T-helper 2 cell (primary cell): Measurements from ENCODE around the gene TOP3B.
"Not testable (repeated sequence)": the region's sequence is repeated elsewhere in the genome, so short reads cannot be mapped to it uniquely, and the experiment has no call there.

Experiments used
- DNase-seq, 5 experiments: peaks; one replicate each; pipeline versions ENCODE4 v3.0.0 to v3.0.0-alpha.2; 2012 to 2022

TOP3B gene

DNA sequence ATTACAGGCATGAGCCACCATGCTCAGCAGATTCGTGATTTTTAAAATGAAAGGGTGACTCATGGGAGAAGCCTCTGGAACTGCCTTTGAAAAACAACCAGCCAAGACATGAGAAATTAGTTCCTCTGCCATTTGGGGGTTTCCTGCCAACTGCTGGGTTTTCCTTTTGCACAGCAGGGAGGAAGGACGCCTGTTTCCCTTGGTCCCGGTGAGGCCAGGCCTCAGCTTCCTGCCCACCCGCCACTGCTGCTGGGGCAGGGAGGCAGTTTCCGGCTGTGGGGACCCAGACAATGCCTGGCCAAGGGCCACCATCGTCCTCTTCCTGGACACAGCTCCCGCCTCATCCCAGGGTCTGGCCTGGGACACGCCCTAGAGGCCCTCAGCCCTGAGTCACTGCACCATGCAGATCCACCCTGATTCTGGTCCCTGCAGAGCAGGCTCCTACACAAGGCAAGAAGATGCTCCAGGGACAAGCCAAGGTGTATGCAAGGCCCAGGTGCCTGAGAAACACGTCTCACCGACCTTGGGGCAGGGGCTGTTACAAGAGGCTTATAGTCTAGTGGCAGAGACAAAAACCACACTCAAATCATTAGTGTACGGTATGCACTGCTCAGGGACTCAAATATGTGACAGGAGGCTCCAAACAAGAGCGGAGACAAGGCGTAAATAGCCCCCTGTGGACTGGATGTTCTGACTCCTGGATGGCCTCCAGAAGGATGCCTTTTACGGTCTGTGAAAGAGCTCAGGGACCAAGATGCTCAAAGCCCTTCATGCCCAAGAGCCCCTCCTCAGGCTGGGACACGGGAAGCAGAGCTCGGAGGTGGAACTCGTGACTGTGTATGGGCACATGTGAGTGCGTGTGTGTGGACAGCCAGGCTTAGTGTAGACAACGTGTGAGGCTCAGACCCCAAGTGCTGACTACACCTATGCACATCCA, 39.9 kb downstream of the TOP3B start:
- peak in 1 of 5 experiments; percentile 11 for DNase-seq

DNA sequence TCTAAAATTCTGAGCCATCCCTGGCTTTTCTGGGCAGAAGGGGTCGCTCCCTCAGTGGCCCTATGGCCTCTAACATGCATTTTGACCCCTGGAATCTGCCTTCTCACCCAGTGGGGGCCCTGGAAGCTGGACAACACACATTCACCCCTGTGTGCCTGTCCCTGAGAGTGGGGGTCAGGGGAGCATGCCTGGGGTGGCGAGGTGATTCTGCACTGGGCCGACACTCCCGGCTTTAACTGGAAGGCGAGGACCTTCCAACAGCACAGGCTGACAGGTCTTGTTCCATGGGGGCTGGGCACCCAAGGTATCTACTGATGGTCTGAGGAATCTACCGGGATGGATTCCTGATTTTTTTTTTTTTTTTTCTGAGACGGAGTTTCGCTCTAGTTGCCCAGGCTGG, 40.7 kb downstream of the TOP3B start:
- DNase-seq, result no peak

DNA sequence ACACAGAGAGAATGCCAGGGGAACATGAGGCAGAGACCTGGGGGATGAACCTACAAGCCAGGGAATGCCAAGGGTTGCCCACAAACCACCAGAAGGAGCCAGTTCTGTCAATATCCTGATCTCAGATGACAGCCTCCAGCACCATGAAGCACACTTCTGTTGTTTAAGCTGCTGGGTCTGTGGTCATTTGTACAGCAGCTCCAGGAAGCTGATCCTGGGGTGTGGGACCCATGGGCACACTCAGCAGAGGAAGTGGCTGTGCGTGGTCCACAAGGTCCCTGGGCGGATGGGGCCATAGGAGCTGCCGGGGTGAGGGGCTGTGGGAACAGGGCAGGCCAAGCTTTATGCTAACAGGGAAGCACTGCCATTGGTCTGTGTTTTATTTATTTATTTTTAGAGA, 42.1 kb downstream of the TOP3B start:
- DNase-seq, result no peak

DNA sequence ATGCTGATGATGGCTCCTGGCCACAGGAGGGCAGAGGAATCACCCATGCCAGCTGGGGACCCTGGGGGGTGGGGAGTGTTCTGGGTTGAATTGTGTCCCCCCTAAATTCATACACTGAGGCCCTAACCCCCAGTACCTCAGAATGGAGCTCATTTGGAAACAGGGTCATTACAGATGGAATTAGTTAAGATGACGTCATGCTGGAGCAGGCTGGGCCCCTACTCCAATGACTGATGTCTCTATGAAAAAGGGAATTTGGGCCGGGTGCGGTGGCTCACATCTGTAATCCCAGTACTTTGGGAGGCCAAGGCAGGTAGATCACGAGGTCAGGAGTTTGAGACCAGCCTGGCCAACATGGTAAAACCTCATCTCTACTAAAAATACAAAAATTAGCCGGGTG, 42.7 kb downstream of the TOP3B start:
- DNase-seq, result not testable (repeated sequence)

DNA sequence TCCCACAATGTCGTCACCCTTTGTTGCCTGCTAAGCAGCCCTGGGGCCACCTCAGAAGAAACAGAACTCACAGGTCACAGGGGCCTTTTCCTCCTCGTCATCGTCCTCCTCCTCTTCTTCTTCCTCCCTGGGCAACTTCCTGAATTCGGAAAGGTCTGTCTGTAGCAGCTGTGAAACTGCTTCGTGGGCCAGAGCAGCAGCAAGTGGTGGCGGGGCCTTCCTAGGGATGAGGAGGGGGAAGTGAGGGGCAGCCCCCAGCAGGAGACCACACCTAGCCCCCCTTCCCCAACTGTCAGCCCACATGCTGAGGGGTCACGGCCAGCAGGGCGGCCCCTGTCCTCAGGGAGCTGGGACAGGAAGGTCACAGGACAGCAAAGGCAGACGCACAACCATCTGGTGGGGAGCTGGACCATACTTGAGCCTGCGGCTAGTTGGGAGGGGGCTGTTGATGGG, 43.1 kb downstream of the TOP3B start:
- DNase-seq, result no peak

DNA sequence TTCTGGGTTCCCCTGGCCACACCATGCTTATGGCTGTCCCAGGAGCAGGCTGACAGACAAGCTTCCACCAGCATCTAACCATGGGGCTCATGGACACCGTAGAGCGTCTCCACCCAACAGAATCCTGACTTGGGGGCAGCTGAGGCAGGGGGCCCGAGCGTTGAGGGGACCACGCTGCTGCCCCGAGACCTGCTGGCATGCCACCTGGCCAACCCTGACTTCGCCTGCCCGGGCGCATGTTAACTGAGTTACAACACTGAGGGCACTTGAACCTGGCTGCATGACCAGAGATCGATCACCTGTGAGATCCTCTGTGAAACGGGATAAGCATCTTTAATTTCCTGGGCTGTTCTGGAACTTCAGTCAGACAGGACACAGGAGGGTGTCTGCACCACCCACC, 43.7 kb downstream of the TOP3B start:
- no peak for DNase-seq

DNA sequence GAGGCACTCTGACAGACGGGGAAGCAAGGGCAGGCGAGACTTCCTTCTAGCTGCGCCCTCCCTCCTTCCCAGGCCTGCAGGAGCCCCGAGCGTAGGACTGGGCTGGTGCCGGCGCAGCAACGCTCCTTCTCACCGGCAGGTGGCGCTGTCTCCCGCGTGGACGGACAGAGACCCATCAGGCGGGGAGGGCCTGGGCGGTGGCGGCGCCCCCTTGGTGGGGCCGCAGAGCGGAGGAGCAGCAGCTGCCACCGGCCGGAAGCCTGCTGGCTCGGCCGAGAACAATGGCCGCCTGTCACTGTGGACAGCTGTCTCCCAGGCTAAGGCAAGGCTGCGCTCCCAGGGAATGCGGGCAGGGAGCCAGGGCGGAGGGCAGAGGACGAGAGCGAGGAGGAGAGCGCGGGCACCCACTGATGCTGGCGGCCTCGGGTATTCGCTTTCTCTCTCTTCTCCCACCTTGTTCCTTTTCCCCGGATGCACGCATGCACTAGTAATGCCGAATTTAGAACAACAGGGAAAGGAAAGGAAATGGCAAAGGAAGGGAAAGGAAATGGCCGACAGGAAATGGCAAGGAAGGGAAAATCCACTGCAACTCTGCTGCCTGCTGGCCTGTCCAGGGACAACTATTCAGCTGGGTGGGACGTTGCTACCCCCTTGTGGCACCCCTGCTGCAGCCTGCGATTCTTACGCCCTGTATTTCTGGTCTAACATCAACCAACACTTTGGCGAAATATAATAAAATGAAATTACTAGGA, 44.3 kb downstream of the TOP3B start:
- peak; percentile 78 to 89 (median 83) for DNase-seq

DNA sequence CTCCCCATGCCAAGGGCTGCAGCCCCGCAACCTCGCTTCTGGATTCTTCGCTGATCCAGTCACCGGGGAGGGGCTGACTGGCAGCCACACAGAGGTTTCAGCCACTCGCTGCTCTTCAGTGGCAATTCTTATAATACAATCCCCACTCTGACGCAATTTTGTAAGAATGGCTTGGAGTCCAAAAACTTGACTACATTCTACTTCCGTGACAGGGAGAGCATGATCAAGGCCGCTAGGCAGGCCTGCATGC, 44.8 kb downstream of the TOP3B start:
- DNase-seq, result no peak

DNA sequence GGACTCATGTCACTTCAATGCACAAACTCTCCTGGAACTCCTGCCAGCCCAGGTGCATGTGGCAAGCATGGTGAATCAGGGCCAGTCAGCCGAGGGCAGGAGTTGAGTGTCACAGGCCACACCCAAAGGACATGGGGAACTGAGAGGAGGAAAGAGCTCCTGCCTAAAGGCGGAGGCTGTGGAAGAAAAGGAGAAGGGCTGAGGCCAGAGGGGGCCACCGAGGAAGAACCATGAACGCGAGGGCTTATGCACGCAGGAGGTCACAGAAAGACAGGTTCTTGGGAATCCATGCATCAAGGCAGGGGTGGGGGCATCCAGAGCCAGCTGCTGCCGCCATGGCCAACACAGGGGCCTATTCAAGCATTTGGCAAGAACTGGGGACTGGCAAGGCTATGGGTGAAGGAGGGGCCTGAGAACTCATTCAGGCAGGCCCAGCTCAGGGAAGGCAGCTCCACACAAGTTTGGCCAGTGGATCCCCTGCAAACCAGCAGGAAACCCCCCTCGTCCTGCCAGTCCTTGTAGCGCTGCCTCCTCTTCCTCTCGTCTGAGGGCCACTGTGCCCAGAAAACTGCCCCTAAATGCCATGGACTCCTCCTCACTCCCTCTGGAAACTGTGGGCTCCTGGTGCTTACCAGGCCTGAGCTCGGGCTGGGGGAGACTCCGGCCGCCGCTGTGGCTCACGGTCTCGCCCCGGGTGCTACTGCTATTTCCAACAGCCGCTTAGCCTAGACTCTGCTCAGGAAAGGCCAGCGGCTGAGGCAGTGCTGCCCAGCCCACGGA, 45.4 kb downstream of the TOP3B start:
- DNase-seq, result no peak

DNA sequence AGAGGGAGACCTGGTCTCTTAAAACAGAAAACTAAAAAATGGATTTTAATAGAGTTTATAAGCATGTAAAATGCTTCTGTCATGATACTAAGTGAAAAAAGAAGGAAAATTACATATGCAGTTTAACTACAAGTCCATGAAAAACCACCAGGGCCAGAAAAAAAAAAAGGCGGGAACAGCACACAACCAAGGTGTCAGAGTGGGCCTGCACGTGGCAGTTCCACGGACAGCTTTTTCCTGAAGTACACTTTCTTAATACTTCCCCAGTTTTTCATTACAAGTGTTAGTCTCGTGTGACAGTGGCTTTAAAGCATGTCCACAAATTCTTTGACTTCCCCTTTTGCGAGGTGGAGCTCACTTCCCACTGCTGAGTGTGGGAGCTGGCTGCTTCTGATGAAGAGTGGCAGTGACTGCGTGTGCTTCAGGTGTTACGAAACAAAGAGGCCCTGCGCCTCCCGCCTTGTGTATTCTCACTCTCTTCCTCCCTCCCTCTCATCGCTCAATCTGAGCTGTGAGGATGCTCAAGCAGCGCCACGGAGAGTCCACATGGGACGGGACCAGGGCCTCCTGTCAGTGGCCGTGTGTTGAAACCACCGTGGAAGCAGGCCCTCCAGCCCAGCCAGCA, 46.3 kb downstream of the TOP3B start:
- no peak for DNase-seq

DNA sequence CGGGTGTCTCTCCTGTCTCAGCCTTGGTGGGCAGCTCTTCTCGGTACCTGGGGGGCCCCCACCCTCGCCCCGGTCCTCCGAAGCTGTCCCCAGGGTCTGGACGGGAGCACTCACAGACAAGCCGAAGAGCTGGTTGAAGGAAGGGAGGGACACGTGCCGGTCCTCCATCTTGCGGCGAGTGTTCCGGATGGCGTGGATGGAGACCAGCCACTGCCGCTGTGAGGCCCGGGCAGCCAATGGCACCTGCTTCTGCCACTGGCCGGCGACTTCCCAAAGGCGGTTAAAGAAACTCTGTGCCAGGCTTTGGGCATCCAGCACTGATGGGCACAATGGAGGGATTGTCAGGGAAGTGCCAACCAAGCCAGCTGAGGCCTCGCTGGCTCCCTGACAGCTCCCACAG, 48.7 kb downstream of the TOP3B start:
- DNase-seq, result no peak

DNA sequence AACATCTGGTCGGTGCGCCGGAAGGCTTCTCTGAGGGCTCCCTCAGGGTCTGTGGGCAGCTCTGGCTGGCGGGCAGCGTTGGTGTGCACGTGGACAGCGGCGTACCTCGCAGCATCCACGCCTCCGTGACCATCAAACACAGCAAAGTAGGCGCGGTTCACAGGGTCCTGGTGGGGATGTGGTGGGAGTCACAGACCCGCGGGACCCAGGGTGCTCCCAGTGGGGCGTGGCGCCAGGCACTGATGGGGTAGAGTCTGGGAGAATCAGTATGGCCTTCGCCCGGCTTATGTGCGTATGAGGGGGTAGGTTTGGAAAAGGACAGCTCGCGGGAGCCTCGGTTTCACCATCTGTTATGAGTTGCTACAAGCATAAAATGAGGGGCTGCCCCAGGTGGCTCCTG, 49.2 kb downstream of the TOP3B start:
- DNase-seq, result no peak

DNA sequence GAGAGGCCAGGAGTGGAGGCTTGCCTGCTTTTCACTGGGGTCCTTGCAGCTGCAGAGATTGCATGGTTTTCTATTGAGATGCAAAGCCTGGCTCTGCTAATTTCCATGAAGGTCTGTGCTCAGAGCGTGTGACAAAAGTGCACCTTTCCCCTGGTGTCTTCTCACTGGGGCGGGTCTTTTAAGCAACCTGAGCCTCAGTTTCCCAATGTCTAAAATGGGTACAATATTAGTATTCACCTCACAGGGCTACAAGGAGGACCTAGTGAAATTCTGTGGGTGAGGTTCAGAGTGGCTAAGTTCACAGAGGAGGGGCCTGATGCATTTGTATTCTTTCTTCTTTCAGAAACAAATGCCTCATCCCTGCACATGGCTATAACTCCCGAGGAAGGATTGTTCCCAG, 50.2 kb downstream of the TOP3B start:
- DNase-seq, result no peak

DNA sequence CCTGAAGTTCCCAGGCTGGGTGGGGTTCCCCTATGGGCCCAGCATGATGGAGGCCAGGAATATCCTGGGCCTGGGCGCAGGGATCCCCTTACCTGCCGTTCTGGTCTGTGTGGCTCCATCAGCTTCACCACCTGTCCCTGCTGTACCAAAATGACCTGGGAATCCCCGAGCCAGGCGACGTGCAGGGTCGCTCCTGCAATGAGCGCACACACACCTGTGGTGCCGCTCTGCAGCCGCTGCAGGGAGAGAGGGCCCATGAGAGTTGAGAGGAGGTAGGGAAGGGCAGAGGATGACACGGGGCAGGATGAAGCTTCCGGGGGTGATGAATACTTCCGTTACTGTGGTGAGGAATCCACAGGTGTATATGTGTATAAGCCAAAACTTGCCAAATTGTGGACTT, 51.5 kb downstream of the TOP3B start:
- no peak for DNase-seq

DNA sequence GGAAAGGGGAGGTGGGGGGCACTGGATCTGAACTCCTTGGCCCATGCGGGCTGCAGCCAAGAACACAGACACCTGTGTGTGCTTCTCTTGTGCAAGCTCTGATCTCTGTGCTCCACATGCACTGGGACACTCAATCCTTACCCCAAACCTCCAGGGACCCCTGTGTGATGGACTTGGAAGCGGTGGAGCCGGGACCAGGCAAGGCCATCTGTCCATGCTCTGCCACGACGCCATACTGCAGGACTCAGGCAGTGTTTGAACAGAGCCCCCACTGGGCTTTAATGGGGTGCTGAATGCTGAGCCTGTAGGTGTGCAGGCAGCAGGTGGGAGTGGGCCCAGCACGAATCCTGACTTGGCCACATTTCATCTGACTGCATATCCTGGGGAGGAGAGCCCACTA, 53.3 kb downstream of the TOP3B start:
- DNase-seq, result no peak

DNA sequence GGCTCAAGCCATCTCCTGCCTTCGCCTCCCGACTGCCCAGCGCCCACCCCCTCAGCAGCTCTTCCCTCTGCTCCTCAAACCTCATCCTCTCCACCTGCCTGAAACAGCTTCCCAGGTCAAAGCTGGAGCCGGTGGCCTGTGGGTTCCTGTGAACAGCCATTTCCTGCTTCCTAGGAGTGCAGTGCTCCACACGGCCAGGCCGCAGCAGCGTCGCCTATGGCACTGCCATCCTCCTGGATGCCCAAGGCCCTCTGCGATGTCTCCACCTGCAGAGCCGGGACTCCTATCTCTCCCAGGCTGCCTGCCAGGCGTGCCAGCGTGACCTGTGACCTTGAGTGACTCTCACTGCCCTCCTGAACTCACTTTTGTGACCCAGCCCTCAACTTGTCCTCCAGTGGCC, 54.5 kb downstream of the TOP3B start:
- no peak for DNase-seq

DNA sequence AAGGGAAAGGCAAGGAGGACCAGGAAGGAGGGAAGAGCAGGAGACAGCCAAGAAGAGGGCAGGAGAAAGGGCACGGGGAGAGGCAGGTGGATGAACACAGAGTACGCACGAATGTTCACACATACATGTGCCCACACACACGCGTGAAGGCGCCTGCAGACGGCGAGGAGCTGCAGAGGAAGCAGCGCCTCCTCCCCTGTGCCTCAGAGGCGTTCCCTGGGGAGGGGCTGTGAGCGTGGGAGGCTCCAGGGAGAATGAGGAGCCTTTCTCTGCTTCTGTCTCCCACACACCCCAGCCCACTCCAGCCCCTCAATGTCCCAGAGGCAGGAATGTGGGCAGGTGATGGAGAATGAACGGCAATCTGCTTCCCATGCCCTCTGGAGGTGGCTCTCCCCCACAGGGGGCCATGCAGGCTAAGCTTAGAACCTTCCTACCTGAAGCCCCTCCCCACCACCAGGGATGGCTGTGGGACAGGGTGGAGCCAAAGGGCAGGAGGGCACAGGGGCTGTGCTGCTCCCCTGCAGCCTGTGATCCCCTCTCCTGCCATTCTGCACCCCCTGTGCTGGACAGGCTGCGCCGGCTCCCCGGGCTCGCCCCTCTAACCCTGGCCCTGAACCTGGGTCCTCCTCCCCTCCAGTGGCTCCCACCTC, 55.3 kb downstream of the TOP3B start:
- no peak for DNase-seq

DNA sequence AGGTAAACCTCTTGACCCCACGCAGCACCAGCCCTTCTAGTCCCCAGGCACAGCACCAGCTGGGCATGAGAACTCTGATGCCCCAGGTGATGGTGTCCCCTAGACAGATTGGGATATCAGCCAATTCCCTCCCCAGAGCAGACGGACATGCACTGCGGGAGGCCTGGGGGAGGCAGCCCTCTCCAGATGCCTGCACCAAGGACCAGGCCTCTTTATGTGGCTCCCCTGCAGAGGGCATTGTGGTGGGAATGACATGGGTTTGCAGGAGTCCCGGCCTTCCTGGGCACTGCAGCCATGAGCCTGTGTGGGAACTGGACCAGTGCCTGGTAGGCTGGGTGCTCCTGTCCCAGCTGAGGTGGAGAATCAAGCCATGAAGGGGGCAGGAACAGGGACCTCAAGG, 55.9 kb downstream of the TOP3B start:
- no peak for DNase-seq

DNA sequence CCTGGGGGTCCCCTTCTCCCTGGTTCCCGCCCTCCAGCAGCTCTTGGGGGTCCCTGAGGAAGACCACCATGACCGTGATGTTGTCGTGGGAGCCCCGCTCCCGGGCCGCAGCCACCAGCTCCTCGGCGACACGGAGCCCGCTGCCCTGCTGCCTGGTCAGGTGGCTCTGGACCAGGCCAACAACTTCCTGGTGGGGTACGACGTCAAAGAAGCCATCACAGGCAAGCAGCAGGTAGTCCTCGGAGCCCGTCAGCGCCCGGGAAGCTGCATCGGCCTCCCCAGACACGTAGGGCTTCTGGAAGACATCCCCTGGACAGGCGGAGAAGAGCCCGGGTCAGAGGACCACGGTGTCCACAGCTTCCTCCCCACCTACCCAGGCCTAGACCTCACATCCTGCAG, 59.4 kb downstream of the TOP3B start:
- no peak for DNase-seq

DNA sequence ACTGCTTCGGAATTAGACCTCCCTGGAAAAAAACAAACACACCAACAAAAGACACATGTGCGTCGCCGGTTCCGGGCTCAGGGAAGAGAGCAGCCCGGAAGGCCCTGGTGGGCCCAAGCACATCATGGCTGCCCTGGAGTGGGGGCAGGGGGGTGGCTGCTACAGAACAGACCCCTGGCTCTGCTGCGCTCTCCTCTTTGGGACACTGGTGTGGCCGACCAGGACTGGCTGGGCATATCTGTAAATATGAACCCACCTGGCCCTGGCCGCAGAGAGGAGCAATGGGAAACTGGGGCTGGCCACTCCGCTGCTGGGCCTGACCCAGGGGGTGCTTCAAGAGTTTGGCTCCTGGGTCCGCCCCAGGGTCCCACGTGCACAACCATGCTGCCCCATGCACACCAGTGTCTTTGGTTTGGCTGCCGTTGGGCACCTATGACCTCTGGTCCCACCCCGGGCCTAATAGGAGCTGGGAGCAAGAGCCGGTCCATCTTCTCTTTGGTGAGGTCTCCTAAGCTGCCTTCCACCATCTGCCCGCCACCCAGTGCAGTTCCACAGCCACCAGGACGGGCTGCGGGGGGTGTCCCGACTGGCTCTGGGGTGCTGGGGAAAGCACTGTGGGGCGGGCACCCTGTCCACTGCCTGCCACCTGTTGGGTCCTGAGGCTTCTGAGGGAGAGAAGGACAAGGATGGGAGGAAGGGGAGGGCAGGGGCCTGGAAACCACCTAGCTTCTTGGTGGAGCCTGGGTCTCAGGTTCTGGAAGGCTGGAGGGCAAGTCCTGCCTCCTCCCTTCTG, 60.0 kb downstream of the TOP3B start:
- no peak for DNase-seq

DNA sequence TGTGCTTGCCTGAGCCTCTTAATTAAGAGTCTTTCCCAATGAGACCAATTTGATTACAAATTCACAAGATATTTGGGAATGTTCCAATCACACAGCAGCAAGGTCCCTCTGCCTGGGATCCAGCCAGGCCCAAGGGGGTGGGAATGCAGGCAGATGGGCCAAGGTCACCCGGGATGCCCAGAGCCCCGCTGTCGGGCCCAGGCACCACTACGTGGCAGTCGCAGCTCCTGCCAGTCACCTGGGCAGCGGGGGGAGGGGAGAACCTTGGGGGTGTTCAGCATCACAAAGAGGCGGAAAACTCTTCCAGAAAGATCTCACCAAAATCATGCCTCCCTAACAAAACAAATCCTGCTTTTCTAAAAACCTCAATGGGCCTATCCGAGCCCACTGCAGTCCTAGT, 60.9 kb downstream of the TOP3B start:
- DNase-seq, result no peak
